Endodermal cell (in vitro differentiated cells): ENCODE data around the gene LPP. TPM values are rescaled to one million over a fixed set of nuclear protein-coding genes. Genes with fewer than 3 reads are reported as not detected.

Source experiments
- DNase-seq: peaks from one replicate; pipeline ENCODE4 v3.0.0-alpha.2; 2017
- H3K27ac ChIP-seq: 2 replicates; pipeline ENCODE4 v1.5.1; 2013; ENCODE audit warnings: mild to moderate bottlenecking, low read depth, low read length, moderate library complexity
- H3K27me3 ChIP-seq: 2 replicates; pipeline ENCODE4 v1.6.1; 2013; ENCODE audit warnings: mild to moderate bottlenecking, low read length, moderate library complexity; ENCODE audit not compliant: insufficient read depth, control insufficient read depth, poor library complexity, severe bottlenecking
- H3K36me3 ChIP-seq: 2 replicates; pipeline ENCODE4 v1.7.0; 2013; ENCODE audit warnings: mild to moderate bottlenecking, low read length, moderate library complexity; ENCODE audit not compliant: control insufficient read depth, insufficient read depth
- H3K4me1 ChIP-seq: one replicate; pipeline ENCODE4 v1.7.0; 2013; ENCODE audit warnings: low read length; ENCODE audit not compliant: control insufficient read depth, insufficient read depth
- H3K4me3 ChIP-seq: 2 replicates; pipeline ENCODE4 v1.5.1; 2013; ENCODE audit warnings: mild to moderate bottlenecking, low read length, moderate library complexity
- H3K9ac ChIP-seq: 2 replicates; pipeline ENCODE4 v1.6.1; 2013; ENCODE audit warnings: mild to moderate bottlenecking, low read length, moderate library complexity; ENCODE audit not compliant: poor library complexity, severe bottlenecking; ENCODE audit errors: extremely low read depth
- H3K9me3 ChIP-seq: 2 replicates; pipeline ENCODE4 v1.6.1; 2013; ENCODE audit warnings: mild to moderate bottlenecking, low read length, moderate library complexity; ENCODE audit not compliant: control insufficient read depth
- H3K27ac Mint-ChIP-seq: 2 replicates; pipeline ENCODE4 v1.8.0; 2020; ENCODE audit warnings: mixed read lengths
- H3K27me3 Mint-ChIP-seq: 2 replicates; pipeline ENCODE4 v1.8.0; 2021; ENCODE audit warnings: mild to moderate bottlenecking, mixed read lengths; ENCODE audit not compliant: insufficient read depth
- H3K36me3 Mint-ChIP-seq: 2 replicates; pipeline ENCODE4 v1.8.0; 2020; ENCODE audit warnings: low read depth, mixed read lengths
- H3K4me1 Mint-ChIP-seq: 2 replicates; pipeline ENCODE4 v1.8.0; 2020; ENCODE audit warnings: mixed read lengths
- H3K4me3 Mint-ChIP-seq: 2 replicates; pipeline ENCODE4 v1.8.0; 2020; ENCODE audit warnings: mild to moderate bottlenecking, moderate library complexity, mixed read lengths
- H3K9me3 Mint-ChIP-seq: 2 replicates; pipeline ENCODE4 v1.8.0; 2020; ENCODE audit warnings: mild to moderate bottlenecking, mixed read lengths
- CTCF ChIP-seq: fragments of 200-600 bp; sonication (generic); conservative IDR thresholded peaks from 2 replicates; pipeline ENCODE4 v1.5.0; 2021; ENCODE audit warnings: antibody characterized with exemption, mild to moderate bottlenecking
- WGBS, 2 experiments: methylation state at CpG; one replicate each; pipeline versions ENCODE4 v1.1.5 to v1.1.7; 2013; ENCODE audit warnings: missing lambda C conversion rate in 2 of 2, mixed read lengths in 1 of 2; ENCODE audit not compliant: insufficient coverage in 1 of 2, insufficient read length in 1 of 2; 5-methylcytosine and 5-hydroxymethylcytosine counted together
- total RNA-seq, 2 donors: library from RNA; stranded (reverse); fragmentation: NEBNext Ultra II Directional in 1 of 2; extraction: Animal tissue kit (Norgen Biotek cat#: 25700) in 1 of 2; gene quantifications; 2 replicates in 1 of 2; 3 replicates in 1 of 2; pipeline ENCODE4 v1.2.1, GENCODE V29; 2021

The LPP gene
- total RNA-seq, 2 donors from 2014 or later: 78.0 to 105 TPM

DNA sequence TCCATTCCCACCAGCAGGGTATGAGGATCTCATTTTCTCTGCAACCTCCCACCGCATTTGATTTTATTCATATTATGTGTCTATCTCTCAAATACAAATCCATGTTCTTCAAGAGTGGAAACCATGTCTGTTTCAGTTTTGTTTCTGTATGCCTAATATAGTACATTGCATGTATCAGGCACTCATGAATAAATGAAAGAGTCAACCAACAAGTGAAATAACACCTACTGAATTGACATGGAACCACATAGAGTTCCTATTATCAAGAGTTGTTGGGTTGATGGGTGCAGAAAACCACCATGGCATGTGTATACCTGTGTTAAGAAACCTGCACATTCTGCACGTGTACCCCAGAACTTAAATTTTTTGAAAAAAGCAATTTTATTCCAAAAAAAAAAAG is 466.8 kb downstream of the LPP start:
- TF ChIP-seq CTCF: no peak
- Histone ChIP-seq H3K9me3 (no peaks in the 10 kb centered on the region), H3K27ac (no peak overlapping the region), H3K27me3 (no peaks in the 10 kb centered on the region), H3K9ac (no peak overlapping the region), H3K4me1 (no peaks in the 10 kb centered on the region), H3K36me3 (no peaks in the 10 kb centered on the region), H3K4me3 (no peak overlapping the region)
- Mint-ChIP-seq H3K4me3 (no peak overlapping the region), H3K27me3 (no peaks in the 10 kb centered on the region), H3K4me1 (no peaks in the 10 kb centered on the region), H3K27ac (no peak overlapping the region), H3K36me3 (peaks cover 6% of the 10 kb centered on the region), H3K9me3 (no peaks in the 10 kb centered on the region)
- no peak for DNase-seq
- WGBS, 2 experiments: 97% methylated on average over 2 of the region's 2 CpGs; no CpG with 5 or more reads in 1 of the 2 experiments

- no peak overlapping the region for H3K4me3 Mint-ChIP-seq
- H3K27ac ChIP-seq: no peak overlapping the region
- peaks cover 2% of the 10 kb centered on the region for H3K36me3 Mint-ChIP-seq
- WGBS, 2 experiments: 90 to 96% methylated on average over 2 to 3 of the region's 3 CpGs
- no peaks in the 10 kb centered on the region for H3K27me3 Mint-ChIP-seq
- H3K27me3 ChIP-seq: no peaks in the 10 kb centered on the region
- no peak for TF ChIP-seq CTCF
- no peak overlapping the region for H3K4me3 ChIP-seq
- H3K4me1 Mint-ChIP-seq: no peaks in the 10 kb centered on the region
- no peaks in the 10 kb centered on the region for H3K9me3 ChIP-seq
- H3K9me3 Mint-ChIP-seq: peaks cover 1% of the 10 kb centered on the region
- H3K27ac Mint-ChIP-seq: no peak overlapping the region
- DNase-seq: no peak
- H3K36me3 ChIP-seq: no peaks in the 10 kb centered on the region
- H3K9ac ChIP-seq: no peak overlapping the region
- no peaks in the 10 kb centered on the region for H3K4me1 ChIP-seq
Measured at GRCh38 chr3:188624384-188624783, 470.4 kb downstream of the LPP start.

DNA sequence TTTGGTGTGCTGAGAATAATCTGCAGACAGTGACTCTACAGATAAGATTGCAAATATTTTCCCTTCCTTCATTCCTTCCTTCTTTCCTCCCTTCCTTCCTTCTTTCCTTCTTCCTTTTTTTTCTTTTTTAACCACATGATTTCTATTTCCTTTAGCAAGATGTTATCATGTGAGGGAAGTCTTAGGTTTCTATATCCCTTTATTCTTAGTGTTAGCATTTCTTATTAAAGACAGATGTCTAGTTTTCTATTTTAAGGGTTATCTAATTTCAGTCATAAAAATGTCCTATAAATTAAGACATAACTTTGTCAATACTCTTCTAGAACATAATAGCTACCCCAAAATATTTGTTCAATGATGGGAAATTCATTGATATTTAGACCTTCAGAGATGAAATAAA is 470.9 kb downstream of the LPP start:
- no peak overlapping the region for H3K9ac ChIP-seq
- TF ChIP-seq CTCF: no peak
- peaks cover 1% of the 10 kb centered on the region for H3K9me3 Mint-ChIP-seq
- H3K36me3 Mint-ChIP-seq: peaks cover 2% of the 10 kb centered on the region
- no peak overlapping the region for H3K4me3 ChIP-seq
- H3K27me3 ChIP-seq: no peaks in the 10 kb centered on the region
- H3K27ac ChIP-seq: no peak overlapping the region
- DNase-seq: no peak
- no peak overlapping the region for H3K27ac Mint-ChIP-seq
- H3K36me3 ChIP-seq: no peaks in the 10 kb centered on the region
- no peaks in the 10 kb centered on the region for H3K4me1 Mint-ChIP-seq
- H3K4me1 ChIP-seq: no peaks in the 10 kb centered on the region
- no peak overlapping the region for H3K4me3 Mint-ChIP-seq
- H3K9me3 ChIP-seq: no peaks in the 10 kb centered on the region
- H3K27me3 Mint-ChIP-seq: no peaks in the 10 kb centered on the region
